K562 (cell line): Measurements from ENCODE around the gene FCSK. TPM values are rescaled to one million over a fixed set of nuclear protein-coding genes. Genes with fewer than 3 reads are reported as not detected.

Experiments
- BACH1 ChIP-seq: fragments of 200-800 bp; sonication (Bioruptor generic); IDR thresholded peaks from 2 replicates; pipeline ENCODE4 v1.6.1; 2016; ENCODE audit warnings: missing genetic modification characterization, missing compliant biosample characterization
- CCAR2 ChIP-seq: fragments of 200-400 bp; formaldehyde crosslinking; IDR thresholded peaks from 2 replicates; pipeline ENCODE4 v1.6.1; 2017; ENCODE audit warnings: mild to moderate bottlenecking, low read depth, low read length
- HDAC8 ChIP-seq: fragments of 450-650 bp; IDR thresholded peaks from 2 replicates; pipeline ENCODE4 v1.6.1; 2016; ENCODE audit warnings: mild to moderate bottlenecking, missing genetic modification characterization, moderate library complexity, missing compliant biosample characterization
- HIVEP1 ChIP-seq: fragments of 250-450 bp; sonication (Bioruptor Pico); IDR thresholded peaks from 2 replicates; pipeline ENCODE4 v1.4.0; 2020; ENCODE audit warnings: mild to moderate bottlenecking
- MBD1 ChIP-seq: fragments of 250-450 bp; sonication (Bioruptor Pico); IDR thresholded peaks from 2 replicates; pipeline ENCODE4 v1.8.0; 2022; ENCODE audit warnings: inconsistent platforms
- PHF21A ChIP-seq: fragments of 450-650 bp; IDR thresholded peaks from 2 replicates; pipeline ENCODE4 v1.6.1; 2017; ENCODE audit warnings: low read depth, borderline replicate concordance
- PKNOX1 ChIP-seq: fragments of 450-650 bp; IDR thresholded peaks from 2 replicates; pipeline ENCODE4 v1.6.1; 2016
- SETDB1 ChIP-seq: IDR thresholded peaks from one replicate; pipeline ENCODE4 v1.6.1; 2012; ENCODE audit warnings: low read length, control low read depth, inconsistent platforms
- SMARCA5 ChIP-seq: fragments of 450-650 bp; IDR thresholded peaks from 2 replicates; pipeline ENCODE4 v1.6.1; 2016
- YBX1 ChIP-seq: fragments of 450-650 bp; IDR thresholded peaks from 2 replicates; pipeline ENCODE4 v1.7.1; 2016; ENCODE audit warnings: mild to moderate bottlenecking
- ZBTB26 ChIP-seq: fragments of 450-650 bp; formaldehyde crosslinking; IDR thresholded peaks from 2 replicates; pipeline ENCODE4 v1.4.0; 2022; ENCODE audit warnings: missing genetic modification characterization
- ZNF354B ChIP-seq: fragments of 250-450 bp; sonication (Bioruptor Pico); IDR thresholded peaks from 2 replicates; pipeline ENCODE4 v1.4.0; 2020
- ZNF592 ChIP-seq: fragments of 450-650 bp; IDR thresholded peaks from 2 replicates; pipeline ENCODE4 v1.6.1; 2017; ENCODE audit warnings: antibody characterized with exemption, mild to moderate bottlenecking
- polyA plus RNA-seq, 8 experiments: library from polyadenylated mRNA; depleted of rRNA in 4 of 8; stranded (reverse) in 5 of 8; unstranded in 3 of 8; fragments of >200 nt; fragmentation: Nextera tagmentation in 2 of 8; fragmentation: Illumina TruSeq in 1 of 8; extraction: Ambion mirVana in 2 of 8; extraction: Trizol in 1 of 8; gene quantifications; 2 replicates each; pipeline versions ENCODE4 v1.2.1 to v1.2.3, GENCODE V29; 2011 to 2014; ENCODE audit warnings: inconsistent platforms in 1 of 8, missing spikeins in 1 of 8
- total RNA-seq, 7 experiments: library from RNA; depleted of rRNA in 6 of 7; stranded (reverse); fragments of >200 nt in 6 of 7; fragmentation: Illumina TruSeq in 2 of 7; extraction: Trizol in 2 of 7; gene quantifications; 2 replicates each; pipeline versions ENCODE4 v1.2.1 to v1.2.3, GENCODE V29; 2011 to 2021; ENCODE audit warnings: low replicate concordance in 1 of 7
- TF ChIP-seq, protein P1 (sequence below): fragments of 450-650 bp; formaldehyde crosslinking; IDR thresholded peaks from 2 replicates; pipeline ENCODE4 v1.4.0; 2020; ENCODE audit warnings: mild to moderate bottlenecking, moderate library complexity
- TF ChIP-seq, protein P2 (sequence below): fragments of 450-650 bp; IDR thresholded peaks from 2 replicates; pipeline ENCODE4 v1.6.1; 2017; ENCODE audit warnings: mild to moderate bottlenecking, moderate library complexity
- TF ChIP-seq, protein P3 (sequence below): fragments of 250-450 bp; sonication (Bioruptor Pico); IDR thresholded peaks from 2 replicates; pipeline ENCODE4 v1.5.0; 2021

The FCSK gene
- total and polyA plus RNA-seq, 9 of the 15 experiments (the other 6 are each of a cell fraction or from before 2014, with no cell fraction given): 0.92 to 18.6 (median 8.3) TPM

GRCh38 chr16:70455910-70456309 lies 1.5 kb downstream of the FCSK start (continued):
- TF ChIP-seq, protein P1, sequence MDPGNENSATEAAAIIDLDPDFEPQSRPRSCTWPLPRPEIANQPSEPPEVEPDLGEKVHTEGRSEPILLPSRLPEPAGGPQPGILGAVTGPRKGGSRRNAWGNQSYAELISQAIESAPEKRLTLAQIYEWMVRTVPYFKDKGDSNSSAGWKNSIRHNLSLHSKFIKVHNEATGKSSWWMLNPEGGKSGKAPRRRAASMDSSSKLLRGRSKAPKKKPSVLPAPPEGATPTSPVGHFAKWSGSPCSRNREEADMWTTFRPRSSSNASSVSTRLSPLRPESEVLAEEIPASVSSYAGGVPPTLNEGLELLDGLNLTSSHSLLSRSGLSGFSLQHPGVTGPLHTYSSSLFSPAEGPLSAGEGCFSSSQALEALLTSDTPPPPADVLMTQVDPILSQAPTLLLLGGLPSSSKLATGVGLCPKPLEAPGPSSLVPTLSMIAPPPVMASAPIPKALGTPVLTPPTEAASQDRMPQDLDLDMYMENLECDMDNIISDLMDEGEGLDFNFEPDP (CRISPR knock-in tag): no peak
- TF ChIP-seq, protein P2, sequence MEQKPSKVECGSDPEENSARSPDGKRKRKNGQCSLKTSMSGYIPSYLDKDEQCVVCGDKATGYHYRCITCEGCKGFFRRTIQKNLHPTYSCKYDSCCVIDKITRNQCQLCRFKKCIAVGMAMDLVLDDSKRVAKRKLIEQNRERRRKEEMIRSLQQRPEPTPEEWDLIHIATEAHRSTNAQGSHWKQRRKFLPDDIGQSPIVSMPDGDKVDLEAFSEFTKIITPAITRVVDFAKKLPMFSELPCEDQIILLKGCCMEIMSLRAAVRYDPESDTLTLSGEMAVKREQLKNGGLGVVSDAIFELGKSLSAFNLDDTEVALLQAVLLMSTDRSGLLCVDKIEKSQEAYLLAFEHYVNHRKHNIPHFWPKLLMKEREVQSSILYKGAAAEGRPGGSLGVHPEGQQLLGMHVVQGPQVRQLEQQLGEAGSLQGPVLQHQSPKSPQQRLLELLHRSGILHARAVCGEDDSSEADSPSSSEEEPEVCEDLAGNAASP: no peak
- TF ChIP-seq HDAC8 (tag): no peak
- TF ChIP-seq SMARCA5: peak; percentile 85
- no peak for TF ChIP-seq PHF21A
- TF ChIP-seq HIVEP1 (CRISPR knock-in tag): no peak
- no peak for TF ChIP-seq BACH1 (tag)
- TF ChIP-seq YBX1: no peak
- no peak for TF ChIP-seq ZNF354B (CRISPR knock-in tag)
- TF ChIP-seq PKNOX1: no peak
- no peak for TF ChIP-seq CCAR2
- TF ChIP-seq ZNF592: no peak; the same call in 1 of the 2 replicates
- TF ChIP-seq SETDB1: no peak
- no peak for TF ChIP-seq ZBTB26 (CRISPR knock-in tag)
- TF ChIP-seq, protein P3, sequence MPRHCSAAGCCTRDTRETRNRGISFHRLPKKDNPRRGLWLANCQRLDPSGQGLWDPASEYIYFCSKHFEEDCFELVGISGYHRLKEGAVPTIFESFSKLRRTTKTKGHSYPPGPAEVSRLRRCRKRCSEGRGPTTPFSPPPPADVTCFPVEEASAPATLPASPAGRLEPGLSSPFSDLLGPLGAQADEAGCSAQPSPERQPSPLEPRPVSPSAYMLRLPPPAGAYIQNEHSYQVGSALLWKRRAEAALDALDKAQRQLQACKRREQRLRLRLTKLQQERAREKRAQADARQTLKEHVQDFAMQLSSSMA (CRISPR knock-in tag): no peak
- TF ChIP-seq MBD1 (CRISPR knock-in tag): no peak
